ENCODE data around the gene SORBS2. TPM values are rescaled to one million over a fixed set of nuclear protein-coding genes. Genes with fewer than 3 reads are reported as not detected.

The SORBS2 gene
- total and polyA plus RNA-seq, 2 donors (not counting 3 experiments of a cell fraction or from before 2014, with no cell fraction given), result 69.8 to 82.5 TPM

- Histone ChIP-seq H3K9me3 (replicated peaks; ENCODE audit: control insufficient read depth, insufficient read depth, low read length) (no peaks in the 10 kb centered on the region), H3K9me1 (replicated peaks; ENCODE audit: control insufficient read depth, extremely low read depth, insufficient read depth, low read length) (no peaks in the 10 kb centered on the region), H3K36me3 (ENCODE audit: control insufficient read depth in 2 of 2, extremely low read depth in 1 of 2, insufficient read depth in 2 of 2, low read length in 2 of 2) (peaks cover 0 to 3% of the 10 kb centered on the region in 2 experiments), H3K27ac (ENCODE audit: insufficient read depth, low read depth, low read length) (peak overlapping the region; percentile 34), H3K4me3 (replicated peaks in 1 of 3; ENCODE audit: insufficient read depth in 1 of 3, low read depth in 1 of 3, low read length in 3 of 3) (no peak overlapping the region), H3K9ac (replicated peaks; ENCODE audit: extremely low read depth, insufficient read depth, low read length) (no peak overlapping the region), H3K4me1 (ENCODE audit: control insufficient read depth, extremely low read depth, insufficient read depth, low read length) (peaks cover 24% of the 10 kb centered on the region), H4K20me1 (replicated peaks; ENCODE audit: control insufficient read depth, extremely low read depth, insufficient read depth, low read length) (no peaks in the 10 kb centered on the region), H2AFZ (ENCODE audit: low read depth, low read length) (no peak overlapping the region), H3K27me3 (ENCODE audit: control insufficient read depth in 2 of 2, insufficient read depth in 2 of 2, low read length in 2 of 2) (no peaks in the 10 kb centered on the region), H3K4me2 (ENCODE audit: insufficient read depth, low read length) (no peak overlapping the region), H3K79me2 (ENCODE audit: control insufficient read depth, insufficient read depth, low read length) (no peaks in the 10 kb centered on the region)
- dilution Hi-C loops (cut with MboI; ENCODE audit: extremely low pct_ligation_motif_present, low sequenced_read_pairs) (no loop called here), intact Hi-C loops (cut with micrococcal nuclease) (loop anchor here (1.0 to 5.0 kb wide), 2 partner anchors 9 to 293 kb away; no protein-coding TSS in a partner anchor)
- POLR2A ChIA-PET, result no interaction called here
- FAIRE-seq (no peak), DNase-seq (ENCODE audit: low read depth, low spot score) (no peak)
- TSS peak; percentile 94 for BruUV-seq (replicated peaks)
- CTCF ChIA-PET, result interaction anchor here (1.9 to 2.2 kb wide), 2 partner anchors 10 to 17 kb away, joined by 5 read pairs; no protein-coding TSS in a partner anchor
- no peak for TF ChIP-seq FOS (IDR thresholded peaks at IDR 0.05; ENCODE audit: borderline replicate concordance, insufficient read depth, low read length)
- no peak for TF ChIP-seq POLR2AphosphoS5 (IDR thresholded peaks at IDR 0.05; ENCODE audit: insufficient read depth, low read depth, low read length)
- no peak for TF ChIP-seq JUN (IDR thresholded peaks at IDR 0.05; ENCODE audit: borderline replicate concordance, insufficient read depth, insufficient read length, low read depth)
- TF ChIP-seq CTCF (IDR thresholded peaks at IDR 0.05; ENCODE audit: extremely low read depth in 1 of 2, insufficient read depth in 1 of 2, low read depth in 1 of 2, low read length in 2 of 2), result no peak
- TF ChIP-seq GATA2 (IDR thresholded peaks at IDR 0.05; ENCODE audit: insufficient read depth, insufficient read length, low read depth, low read length), result no peak
- TF ChIP-seq MAX (IDR thresholded peaks at IDR 0.05; ENCODE audit: insufficient read depth, insufficient read length), result no peak
- no peak for TF ChIP-seq MYC (IDR thresholded peaks at IDR 0.05; ENCODE audit: low read depth, low read length)
- TF ChIP-seq EZH2 (IDR thresholded peaks at IDR 0.05; ENCODE audit: borderline replicate concordance, low read depth, low read length, severe bottlenecking), result no peak
- TF ChIP-seq POLR2A (IDR thresholded peaks at IDR 0.05; ENCODE audit: low read depth, low read length), result no peak
These were observed 82.6 kb downstream of the SORBS2 start for GRCh38 chr4:185729391-185729804.

Data from endothelial cell of umbilical vein (primary cell).